Suppressor macrophage (primary cell): ENCODE data around the gene PHF19.
A peak's percentile ranks its signal among the peaks of the same experiment; 100 is the strongest.

Experiments used
- DNase-seq, 4 experiments: peaks; one replicate each; pipeline ENCODE4 v3.0.0-alpha.2; 2020 to 2022

Gene PHF19

DNA sequence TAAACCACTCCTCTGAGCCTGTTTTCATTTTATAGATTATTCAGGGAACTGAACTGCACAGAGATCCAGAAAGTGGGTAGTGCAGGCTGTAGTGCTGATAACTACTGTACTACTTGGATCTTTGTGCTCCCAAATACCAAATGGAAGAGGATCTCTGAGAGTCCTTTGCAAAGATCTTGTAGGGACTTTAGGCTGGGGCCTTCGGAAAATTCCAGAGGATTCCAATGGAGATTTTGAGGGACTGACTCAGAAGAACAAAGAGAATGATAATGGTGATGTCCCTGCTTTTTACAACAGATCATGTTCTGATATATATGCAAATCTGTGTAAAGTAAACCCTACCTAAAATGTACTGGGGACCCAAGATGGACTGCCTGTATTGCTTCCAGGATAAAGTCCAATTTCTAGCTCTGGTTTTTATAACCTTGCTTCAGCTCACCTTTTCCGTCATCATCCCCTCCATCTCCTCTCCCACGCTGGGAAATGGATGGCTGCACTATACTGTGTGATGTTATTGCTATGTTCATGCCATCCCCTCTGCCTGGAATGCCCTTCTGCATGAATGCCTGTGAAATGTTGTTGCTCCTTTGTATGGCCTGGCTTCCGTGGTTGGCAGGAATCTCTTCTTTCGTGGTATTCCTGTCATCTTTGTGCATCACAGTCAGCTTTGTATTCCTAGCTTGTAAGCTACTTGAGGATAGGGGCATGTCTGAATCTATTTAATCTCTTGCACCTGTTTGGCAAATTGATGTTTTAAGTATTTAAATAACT is 24.6 kb downstream of the PHF19 start:
- no peak for DNase-seq

- DNase-seq, result no peak
Observed at GRCh38 chr9:120851449-120851848, 25.5 kb downstream of the PHF19 start.

GRCh38 chr9:120850315-120850714 is 26.7 kb downstream of the PHF19 start:
- no peak for DNase-seq

- no peak for DNase-seq
Observed at GRCh38 chr9:120846906-120847305, 30.1 kb downstream of the PHF19 start.

DNA sequence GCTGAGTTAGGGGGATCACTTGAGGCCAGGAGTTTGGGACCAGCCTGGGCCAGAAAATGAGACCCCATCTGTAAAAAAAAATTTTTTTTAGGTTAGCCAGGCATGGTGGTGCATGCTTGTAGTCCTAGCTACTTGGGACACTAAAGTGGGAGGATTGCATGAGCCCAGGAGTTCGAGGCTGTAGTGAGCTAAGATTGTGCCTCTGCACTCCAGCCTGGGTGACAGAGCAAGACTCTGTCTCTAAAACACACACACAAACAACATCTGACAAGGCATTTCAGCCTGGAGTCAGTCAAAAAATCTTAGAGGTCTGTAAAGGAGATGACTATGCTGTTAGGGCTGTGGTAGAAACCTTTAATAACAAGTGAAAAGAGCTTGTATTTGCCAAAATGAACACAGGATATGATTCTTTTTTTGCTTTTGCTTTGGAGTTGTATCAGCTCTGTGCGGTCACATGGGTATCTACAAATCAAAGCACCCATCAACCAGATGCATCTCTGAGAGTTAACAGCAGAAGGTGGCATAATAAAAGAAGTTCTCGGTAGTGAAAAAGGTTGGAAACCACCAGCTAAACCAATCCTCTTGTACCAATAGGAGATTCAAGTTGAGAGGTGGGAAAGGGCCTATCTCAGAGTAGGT is 30.6 kb downstream of the PHF19 start:
- no peak for DNase-seq

- peak in 1 of 4 experiments; percentile 14 for DNase-seq
Observed at GRCh38 chr9:120845255-120845654, 31.7 kb downstream of the PHF19 start.

GRCh38 chr9:120842685-120843485 is 34.1 kb downstream of the PHF19 start, which contains the start of gene PSMD5:
TSS of gene PSMD5 (minus strand) at chr9:120842922. CDS start at chr9:120842909, 13 bp downstream.
- DNase-seq, result peak; percentile 98 to 100 (median 99)

DNA sequence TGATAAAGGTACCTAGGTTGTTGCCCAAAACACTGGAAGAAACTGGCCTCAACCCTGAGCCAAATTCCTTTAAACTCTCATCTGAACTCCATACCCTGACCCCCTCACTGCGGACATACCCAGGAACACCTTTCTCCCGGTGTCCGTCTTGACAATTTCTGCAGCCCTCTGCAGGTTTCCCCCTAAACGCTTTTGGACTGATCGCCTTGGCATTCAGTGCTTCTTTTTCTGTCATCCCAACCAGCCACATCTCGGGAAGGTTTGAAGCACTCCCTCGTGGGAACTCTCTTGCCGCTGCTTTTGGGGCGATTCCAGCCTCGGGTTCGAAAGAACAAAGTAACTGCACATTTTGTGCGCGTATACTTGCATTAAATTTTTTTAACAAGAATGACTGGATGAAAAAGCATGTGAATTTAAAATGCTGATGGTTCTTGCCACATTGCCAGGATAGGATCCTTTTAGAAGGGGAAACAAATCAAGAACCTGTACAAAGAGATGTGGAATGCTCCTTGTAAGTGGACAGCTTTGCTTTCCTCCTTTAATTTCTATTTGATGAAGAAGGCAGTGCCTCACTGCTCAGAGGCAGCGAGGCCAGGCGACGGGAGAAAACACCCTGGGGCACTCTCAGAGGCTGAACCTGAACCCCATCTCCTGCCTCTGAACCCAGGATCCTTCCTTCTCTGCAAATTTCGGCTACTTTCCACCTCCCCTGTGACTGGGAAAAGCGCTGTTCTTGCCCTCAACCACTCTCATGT is 34.9 kb downstream of the PHF19 start:
- peak in 2 of 4 experiments; percentile 10 to 26 for DNase-seq

DNA sequence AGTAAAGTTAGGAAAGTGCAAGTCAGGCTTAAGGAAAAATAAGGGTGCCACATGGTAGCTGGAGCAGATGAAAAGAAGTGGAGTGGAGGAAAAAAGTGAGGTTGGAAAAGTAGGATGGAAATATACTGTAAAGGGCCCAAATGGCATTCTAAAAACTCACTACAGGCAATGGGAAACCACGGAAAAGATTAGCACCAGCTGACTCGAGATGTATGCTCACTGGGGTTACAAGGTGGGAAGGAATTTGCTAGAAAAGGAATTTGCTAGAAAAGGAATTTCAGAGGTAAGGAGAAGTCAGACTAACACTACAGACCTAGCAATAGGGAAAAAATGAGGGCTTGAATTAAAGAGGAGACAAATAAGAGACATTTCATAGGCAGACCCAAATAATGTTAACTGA is 37.8 kb downstream of the PHF19 start:
- no peak for DNase-seq

DNA sequence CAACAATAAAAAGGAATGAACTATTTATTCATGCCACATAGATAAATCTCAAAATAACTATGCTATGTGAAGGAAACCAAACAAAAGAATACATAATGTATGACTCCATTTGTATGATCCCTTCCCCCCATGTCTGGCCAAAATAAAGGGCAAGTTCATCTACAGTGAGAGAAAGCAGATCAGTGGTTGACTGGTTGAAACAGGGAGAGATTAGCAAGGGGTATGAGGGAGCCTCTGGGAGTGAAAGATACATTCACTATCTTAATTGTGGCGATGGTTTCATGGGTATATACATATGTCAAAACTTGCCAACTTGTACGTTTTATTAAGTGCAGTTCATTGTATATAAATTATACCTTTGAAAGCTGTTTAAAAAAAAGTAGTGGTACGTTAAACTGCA is 39.1 kb downstream of the PHF19 start:
- no peak for DNase-seq

DNA sequence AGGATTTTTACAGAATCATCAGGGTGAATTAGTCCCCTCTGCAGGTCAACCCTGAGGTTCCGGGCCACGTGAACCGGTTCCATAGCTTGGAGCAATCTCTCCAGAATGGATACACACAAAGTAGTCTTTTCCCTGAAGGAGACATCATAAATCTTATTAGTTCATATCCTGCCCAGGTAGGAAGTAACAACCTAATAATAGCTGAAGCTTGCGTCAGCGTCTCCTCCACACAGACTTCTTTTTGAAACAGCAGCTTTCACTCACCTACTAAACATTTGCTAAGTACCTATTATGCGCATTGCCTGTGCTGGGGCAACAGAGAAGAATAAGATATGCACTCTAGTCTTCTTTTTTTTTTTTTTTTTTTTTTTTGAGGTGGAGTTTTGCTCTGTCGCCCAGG is 43.7 kb downstream of the PHF19 start:
- no peak for DNase-seq

- no peak for DNase-seq
Observed at GRCh38 chr9:120832807-120833206, 44.2 kb downstream of the PHF19 start.

- DNase-seq, result no peak
Observed at GRCh38 chr9:120830865-120831264, 46.1 kb downstream of the PHF19 start.

DNA sequence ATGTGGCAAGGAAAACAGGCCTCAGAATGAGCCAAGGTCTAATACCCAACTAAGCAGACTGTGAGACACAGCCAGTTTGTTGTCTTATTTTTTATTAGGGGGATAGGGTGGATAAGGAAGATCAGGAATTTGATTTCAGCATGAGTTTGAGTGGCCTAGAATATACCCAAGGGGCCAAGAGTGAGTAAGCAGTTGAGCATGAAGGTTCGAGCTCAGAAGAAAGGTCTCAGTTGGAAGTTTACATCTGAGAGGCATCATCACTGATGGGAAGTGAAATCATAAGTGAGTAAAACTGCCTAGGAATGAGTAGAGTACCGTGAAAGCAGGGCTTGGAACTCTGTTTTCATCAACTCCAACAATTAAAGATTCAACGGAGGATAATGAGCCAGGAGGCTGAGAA is 46.8 kb downstream of the PHF19 start:
- no peak for DNase-seq

DNA sequence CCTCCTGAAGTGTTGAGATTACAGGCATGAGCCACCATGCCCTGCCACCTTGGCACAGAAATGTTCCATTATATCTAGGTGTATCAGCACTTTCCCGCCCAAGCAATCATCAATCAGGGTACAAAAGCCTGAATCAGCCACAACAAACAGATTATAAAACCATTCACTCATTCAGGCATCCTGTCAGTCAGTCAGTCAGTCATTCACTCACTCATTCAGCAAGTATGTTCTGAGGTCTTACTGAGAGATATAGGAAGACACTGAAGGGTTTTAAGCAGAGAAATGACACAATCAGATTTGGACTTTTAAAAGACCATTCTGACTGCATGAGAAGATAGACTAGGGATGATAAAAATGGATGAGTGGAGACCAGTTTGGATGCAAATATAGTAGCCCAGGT is 47.3 kb downstream of the PHF19 start:
- DNase-seq, result no peak

- DNase-seq, result no peak
Observed at GRCh38 chr9:120820095-120820494, 56.9 kb downstream of the PHF19 start.

- no peak for DNase-seq
Observed at GRCh38 chr9:120818595-120818994, 58.4 kb downstream of the PHF19 start.

DNA sequence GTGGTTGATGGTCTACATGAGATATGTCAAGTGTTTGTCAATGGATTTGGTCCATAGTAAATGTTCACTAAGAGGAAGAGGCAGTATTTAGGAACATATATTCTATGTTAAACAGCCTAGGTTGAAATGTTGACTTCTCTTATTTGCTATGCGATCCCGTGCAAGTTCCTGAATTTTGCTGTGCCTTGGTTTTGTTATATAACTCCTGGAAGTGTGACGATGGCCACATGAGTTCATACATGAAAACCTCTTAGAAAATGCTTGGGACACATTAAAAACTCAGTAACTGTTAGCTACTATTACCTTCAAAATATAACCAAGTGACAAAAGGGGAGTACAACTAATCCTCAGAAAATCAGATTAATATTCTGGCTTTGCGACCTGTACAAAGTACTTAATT is 61.9 kb downstream of the PHF19 start:
- DNase-seq, result peak; percentile 9 to 54 (median 30)

DNA sequence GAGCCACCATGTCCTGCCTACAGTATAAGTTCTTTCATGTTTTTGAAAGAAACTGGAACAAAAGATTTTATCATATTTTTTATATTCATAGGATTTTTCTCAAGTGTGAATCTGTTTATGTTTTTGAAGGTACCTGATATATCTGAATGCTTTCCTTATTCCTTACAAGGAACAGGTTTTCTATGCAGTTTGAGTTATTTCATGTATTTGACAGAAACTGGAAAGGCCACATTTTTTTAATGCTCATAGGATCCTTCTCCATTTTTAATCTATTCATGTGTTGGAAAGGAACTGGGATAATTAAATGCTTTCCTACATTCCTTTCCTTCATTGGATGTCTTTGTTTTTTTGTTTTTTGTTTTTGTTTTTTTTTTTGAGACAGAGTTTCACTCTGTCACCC is 68.1 kb downstream of the PHF19 start:
- no peak for DNase-seq

DNA sequence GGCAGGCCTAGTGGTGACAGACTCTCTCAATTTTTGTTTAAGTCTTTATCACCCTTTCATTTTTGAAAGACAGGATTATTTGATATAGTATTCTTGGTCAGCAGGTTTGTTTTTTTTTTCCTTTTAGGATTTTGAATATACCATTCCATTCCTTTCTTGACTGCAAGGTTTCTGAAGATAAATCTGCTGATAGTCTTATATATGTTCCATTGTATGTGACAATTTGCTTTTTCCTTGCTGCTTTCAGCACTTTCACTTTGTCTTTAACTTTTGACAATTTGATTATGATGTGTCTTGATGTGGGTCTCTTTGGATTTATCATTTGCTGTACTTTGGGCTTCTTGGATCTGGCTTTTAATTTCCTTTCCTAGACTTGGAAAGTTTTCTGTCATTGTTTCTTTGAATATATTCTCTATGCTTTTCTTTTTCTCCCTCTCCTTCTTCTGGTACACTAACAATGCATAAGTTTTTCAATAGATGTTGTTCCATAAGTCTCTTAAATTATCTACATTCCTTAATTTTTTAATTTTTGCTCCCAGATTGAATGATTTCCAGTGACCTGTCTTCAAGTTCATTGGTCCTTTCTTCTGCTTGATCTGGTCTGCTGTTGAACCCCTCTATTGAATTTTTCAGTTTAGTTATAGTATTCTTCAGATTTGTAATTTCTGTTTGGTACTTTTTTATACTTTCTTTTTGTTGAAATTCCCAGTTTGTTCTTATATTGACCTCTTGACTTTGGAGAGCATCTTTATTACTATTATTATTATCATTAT is 69.2 kb downstream of the PHF19 start:
- no peak for DNase-seq
